22Rv1 (cell line): ENCODE results near the gene RAB3B.

Source experiments
- CTCF ChIP-seq: fragments of 450-650 bp; IDR thresholded peaks from 2 replicates; pipeline ENCODE4 v1.5.1; 2017; ENCODE audit warnings: mild to moderate bottlenecking
- ZFX ChIP-seq: fragments of 450-650 bp; IDR thresholded peaks from 2 replicates; pipeline ENCODE4 v1.6.1; 2017; ENCODE audit warnings: antibody characterized with exemption, borderline replicate concordance

- TF ChIP-seq CTCF, result no peak
- TF ChIP-seq ZFX, result no peak
These were observed 37.8 kb upstream of the RAB3B start for GRCh38 chr1:52028328-52028727.
